ENCODE results near the gene NPC1L1. TPM values are rescaled to one million over a fixed set of nuclear protein-coding genes. Genes with fewer than 3 reads are reported as not detected.

NPC1L1 gene
- total and polyA plus RNA-seq, 2 of the 13 experiments (the other 11 are each of a cell fraction or from before 2014, with no cell fraction given): 4.8 to 14.5 TPM

- no peak for TF ChIP-seq ZNF597 (CRISPR knock-in tag; IDR thresholded peaks at IDR 0.05)
- TF ChIP-seq, protein P1, sequence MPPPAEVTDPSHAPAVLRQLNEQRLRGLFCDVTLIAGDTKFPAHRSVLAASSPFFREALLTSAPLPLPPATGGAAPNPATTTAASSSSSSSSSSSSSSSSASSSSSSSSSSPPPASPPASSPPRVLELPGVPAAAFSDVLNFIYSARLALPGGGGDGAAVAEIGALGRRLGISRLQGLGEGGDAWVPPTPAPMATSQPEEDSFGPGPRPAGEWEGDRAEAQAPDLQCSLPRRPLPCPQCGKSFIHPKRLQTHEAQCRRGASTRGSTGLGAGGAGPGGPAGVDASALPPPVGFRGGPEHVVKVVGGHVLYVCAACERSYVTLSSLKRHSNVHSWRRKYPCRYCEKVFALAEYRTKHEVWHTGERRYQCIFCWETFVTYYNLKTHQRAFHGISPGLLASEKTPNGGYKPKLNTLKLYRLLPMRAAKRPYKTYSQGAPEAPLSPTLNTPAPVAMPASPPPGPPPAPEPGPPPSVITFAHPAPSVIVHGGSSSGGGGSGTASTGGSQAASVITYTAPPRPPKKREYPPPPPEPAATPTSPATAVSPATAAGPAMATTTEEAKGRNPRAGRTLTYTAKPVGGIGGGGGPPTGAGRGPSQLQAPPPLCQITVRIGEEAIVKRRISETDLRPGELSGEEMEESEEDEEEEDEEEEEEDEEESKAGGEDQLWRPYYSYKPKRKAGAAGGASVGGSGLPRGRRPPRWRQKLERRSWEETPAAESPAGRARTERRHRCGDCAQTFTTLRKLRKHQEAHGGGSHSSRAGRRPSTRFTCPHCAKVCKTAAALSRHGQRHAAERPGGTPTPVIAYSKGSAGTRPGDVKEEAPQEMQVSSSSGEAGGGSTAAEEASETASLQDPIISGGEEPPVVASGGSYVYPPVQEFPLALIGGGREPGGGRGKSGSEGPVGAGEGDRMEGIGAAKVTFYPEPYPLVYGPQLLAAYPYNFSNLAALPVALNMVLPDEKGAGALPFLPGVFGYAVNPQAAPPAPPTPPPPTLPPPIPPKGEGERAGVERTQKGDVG (CRISPR knock-in tag; IDR thresholded peaks at IDR 0.05; ENCODE audit: borderline replicate concordance): no peak
- TF ChIP-seq ZNF251 (CRISPR knock-in tag; IDR thresholded peaks at IDR 0.05): no peak
- peak; percentile 53; the same call in 1 of the 2 replicates for TF ChIP-seq KDM3A (CRISPR knock-in tag; IDR thresholded peaks at IDR 0.05; ENCODE audit: low read depth)
- TF ChIP-seq HDAC2 (CRISPR knock-in tag; IDR thresholded peaks at IDR 0.05): peak; percentile 59; the same call in 1 of the 2 replicates
- no peak for TF ChIP-seq ZNF335 (CRISPR knock-in tag; IDR thresholded peaks at IDR 0.05)
- TF ChIP-seq, protein P2, sequence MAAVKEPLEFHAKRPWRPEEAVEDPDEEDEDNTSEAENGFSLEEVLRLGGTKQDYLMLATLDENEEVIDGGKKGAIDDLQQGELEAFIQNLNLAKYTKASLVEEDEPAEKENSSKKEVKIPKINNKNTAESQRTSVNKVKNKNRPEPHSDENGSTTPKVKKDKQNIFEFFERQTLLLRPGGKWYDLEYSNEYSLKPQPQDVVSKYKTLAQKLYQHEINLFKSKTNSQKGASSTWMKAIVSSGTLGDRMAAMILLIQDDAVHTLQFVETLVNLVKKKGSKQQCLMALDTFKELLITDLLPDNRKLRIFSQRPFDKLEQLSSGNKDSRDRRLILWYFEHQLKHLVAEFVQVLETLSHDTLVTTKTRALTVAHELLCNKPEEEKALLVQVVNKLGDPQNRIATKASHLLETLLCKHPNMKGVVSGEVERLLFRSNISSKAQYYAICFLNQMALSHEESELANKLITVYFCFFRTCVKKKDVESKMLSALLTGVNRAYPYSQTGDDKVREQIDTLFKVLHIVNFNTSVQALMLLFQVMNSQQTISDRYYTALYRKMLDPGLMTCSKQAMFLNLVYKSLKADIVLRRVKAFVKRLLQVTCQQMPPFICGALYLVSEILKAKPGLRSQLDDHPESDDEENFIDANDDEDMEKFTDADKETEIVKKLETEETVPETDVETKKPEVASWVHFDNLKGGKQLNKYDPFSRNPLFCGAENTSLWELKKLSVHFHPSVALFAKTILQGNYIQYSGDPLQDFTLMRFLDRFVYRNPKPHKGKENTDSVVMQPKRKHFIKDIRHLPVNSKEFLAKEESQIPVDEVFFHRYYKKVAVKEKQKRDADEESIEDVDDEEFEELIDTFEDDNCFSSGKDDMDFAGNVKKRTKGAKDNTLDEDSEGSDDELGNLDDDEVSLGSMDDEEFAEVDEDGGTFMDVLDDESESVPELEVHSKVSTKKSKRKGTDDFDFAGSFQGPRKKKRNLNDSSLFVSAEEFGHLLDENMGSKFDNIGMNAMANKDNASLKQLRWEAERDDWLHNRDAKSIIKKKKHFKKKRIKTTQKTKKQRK (IDR thresholded peaks at IDR 0.05; ENCODE audit: low read length): no peak
- no peak for TF ChIP-seq REXO4 (CRISPR knock-in tag; IDR thresholded peaks at IDR 0.05; ENCODE audit: borderline replicate concordance)
- no peak for TF ChIP-seq MIER2 (CRISPR knock-in tag; IDR thresholded peaks at IDR 0.05)
- TF ChIP-seq ZNF549 (CRISPR knock-in tag; IDR thresholded peaks at IDR 0.05): no peak
- TF ChIP-seq JDP2 (CRISPR knock-in tag; IDR thresholded peaks at IDR 0.05; ENCODE audit: borderline replicate concordance): no peak
- no peak for TF ChIP-seq ZBTB7A (CRISPR knock-in tag; IDR thresholded peaks at IDR 0.05)
- TF ChIP-seq KLF12 (CRISPR knock-in tag; IDR thresholded peaks at IDR 0.05; ENCODE audit: borderline replicate concordance): no peak
- TF ChIP-seq ATF7 (IDR thresholded peaks at IDR 0.05): no peak
- no peak for TF ChIP-seq ATF7 (CRISPR knock-in tag; IDR thresholded peaks at IDR 0.05)
- TF ChIP-seq SETDB1 (CRISPR knock-in tag; IDR thresholded peaks at IDR 0.05; ENCODE audit: borderline replicate concordance): no peak
- TF ChIP-seq ZNF780A (CRISPR knock-in tag; IDR thresholded peaks at IDR 0.05): 0 out of 2 replicates have a peak, but pooled peaks have one; percentile 32
- no peak for TF ChIP-seq HMGA1 (CRISPR knock-in tag; conservative IDR thresholded peaks at IDR 0.05)
- TF ChIP-seq ZFP37 (CRISPR knock-in tag; IDR thresholded peaks at IDR 0.05; ENCODE audit: borderline replicate concordance): 0 out of 2 replicates have a peak, but pooled peaks have one; percentile 57
- TF ChIP-seq RFXANK (CRISPR knock-in tag; IDR thresholded peaks at IDR 0.05): no peak
- TF ChIP-seq TRIM24 (CRISPR knock-in tag; IDR thresholded peaks at IDR 0.05): no peak
- TF ChIP-seq GFI1 (CRISPR knock-in tag; IDR thresholded peaks at IDR 0.05; ENCODE audit: borderline replicate concordance): peak; percentile 58; the same call in 1 of the 2 replicates
- peak; percentile 48; the same call in 1 of the 2 replicates for TF ChIP-seq FOXJ3 (CRISPR knock-in tag; IDR thresholded peaks at IDR 0.05; ENCODE audit: borderline replicate concordance)
- no peak for TF ChIP-seq KDM1A (CRISPR knock-in tag; IDR thresholded peaks at IDR 0.05)
- TF ChIP-seq MBNL3 (CRISPR knock-in tag; conservative IDR thresholded peaks at IDR 0.05): no peak
These were observed 40.9 kb upstream of the NPC1L1 start, which contains the start of gene TMED4 (continued) for GRCh38 chr7:44581879-44582603.

Data from HepG2 (cell line).